HepG2 (cell line): ENCODE data around the gene KIAA1614. TPM values are rescaled to one million over a fixed set of nuclear protein-coding genes. Genes with fewer than 3 reads are reported as not detected.

ENCODE experiments used
- CHD2 ChIP-seq: IDR thresholded peaks from 2 replicates; pipeline ENCODE4 v1.6.1; 2011; ENCODE audit warnings: low read depth, low read length, improper control_type of control experiment
- ETV5 ChIP-seq: IDR thresholded peaks from 2 replicates; pipeline ENCODE4 v1.6.1; 2018; ENCODE audit warnings: missing biosample characterization, missing genetic modification reagents, inconsistent platforms, borderline replicate concordance
- KDM6A ChIP-seq: IDR thresholded peaks from 2 replicates; pipeline ENCODE4 v1.6.1; 2016; ENCODE audit warnings: low read depth
- MED1 ChIP-seq: sonication (generic); formaldehyde crosslinking; IDR thresholded peaks from 2 replicates; pipeline ENCODE4 v1.4.0; 2020; ENCODE audit warnings: missing genetic modification reagents
- MEF2D ChIP-seq: sonication (generic); formaldehyde crosslinking; IDR thresholded peaks from 2 replicates; pipeline ENCODE4 v1.5.1; 2020; ENCODE audit warnings: mild to moderate bottlenecking, missing genetic modification reagents
- MTF1 ChIP-seq: sonication (generic); formaldehyde crosslinking; IDR thresholded peaks from 2 replicates; pipeline ENCODE4 v1.5.0; 2020; ENCODE audit warnings: missing genetic modification reagents
- NR2F6 ChIP-seq, 2 experiments: IDR thresholded peaks; 2 replicates each; pipeline ENCODE4 v1.6.1; 2016; ENCODE audit warnings: antibody characterized with exemption in 1 of 2, mild to moderate bottlenecking in 1 of 2
- PAXIP1 ChIP-seq: sonication (generic); formaldehyde crosslinking; conservative IDR thresholded peaks from 2 replicates; pipeline ENCODE4 v1.4.0; 2020; ENCODE audit warnings: mild to moderate bottlenecking, missing genetic modification reagents, moderate library complexity
- SOX6 ChIP-seq, 2 experiments: fragments of 450-650 bp in 1 of 2; sonication (generic) in 1 of 2; formaldehyde crosslinking in 1 of 2; IDR thresholded peaks; 2 replicates each; pipeline versions ENCODE4 v1.4.0 to v1.6.1; 2017 to 2020; ENCODE audit warnings: antibody characterized with exemption in 1 of 2, mild to moderate bottlenecking in 1 of 2, missing genetic modification reagents in 1 of 2
- UBTF ChIP-seq: sonication (generic); formaldehyde crosslinking; IDR thresholded peaks from 2 replicates; pipeline ENCODE4 v1.4.0; 2020; ENCODE audit warnings: mild to moderate bottlenecking, missing genetic modification reagents
- ZBTB46 ChIP-seq: sonication (generic); formaldehyde crosslinking; IDR thresholded peaks from 2 replicates; pipeline ENCODE4 v1.4.0; 2020; ENCODE audit warnings: mild to moderate bottlenecking, missing genetic modification reagents, borderline replicate concordance
- ZC3H13 ChIP-seq: sonication (generic); formaldehyde crosslinking; IDR thresholded peaks from 2 replicates; pipeline ENCODE4 v1.8.1; 2023; ENCODE audit warnings: mild to moderate bottlenecking, missing genetic modification reagents, moderate library complexity
- ZMYM3 ChIP-seq: sonication (generic); formaldehyde crosslinking; IDR thresholded peaks from 2 replicates; pipeline ENCODE4 v1.5.1; 2020; ENCODE audit warnings: mild to moderate bottlenecking, missing genetic modification reagents
- ZNF343 ChIP-seq: sonication (generic); formaldehyde crosslinking; IDR thresholded peaks from 2 replicates; pipeline ENCODE4 v1.4.0; 2020; ENCODE audit warnings: mild to moderate bottlenecking, missing genetic modification reagents
- ZNF609 ChIP-seq: sonication (generic); formaldehyde crosslinking; IDR thresholded peaks from 2 replicates; pipeline ENCODE4 v1.4.0; 2020; ENCODE audit warnings: mild to moderate bottlenecking, missing genetic modification reagents, borderline replicate concordance
- ZNF703 ChIP-seq: sonication (generic); formaldehyde crosslinking; IDR thresholded peaks from 2 replicates; pipeline ENCODE4 v1.5.1; 2020; ENCODE audit warnings: missing genetic modification reagents, mild to moderate bottlenecking, moderate library complexity, borderline replicate concordance
- ZSCAN12 ChIP-seq: sonication (generic); formaldehyde crosslinking; IDR thresholded peaks from 2 replicates; pipeline ENCODE4 v1.9.0; 2021; ENCODE audit warnings: mild to moderate bottlenecking, missing genetic modification reagents
- polyA plus RNA-seq, 8 experiments: library from polyadenylated mRNA; depleted of rRNA in 3 of 8; stranded (reverse) in 7 of 8; unstranded in 1 of 8; fragments of >200 nt; fragmentation: Illumina TruSeq in 4 of 8; extraction: Trizol in 4 of 8; gene quantifications; 2 replicates each; pipeline versions ENCODE4 v1.2.1 to v1.2.3, GENCODE V29; 2011 to 2016; ENCODE audit warnings: low read depth in 4 of 8, missing spikeins in 1 of 8, mixed read lengths in 1 of 8; ENCODE audit not compliant: insufficient read depth in 1 of 8
- total RNA-seq, 5 experiments: library from RNA; depleted of rRNA; stranded (reverse); fragments of >200 nt; fragmentation: Illumina TruSeq; extraction: Trizol; gene quantifications; 2 replicates each; pipeline ENCODE4 v1.2.3, GENCODE V29; 2016; ENCODE audit warnings: low read depth in 1 of 5

Gene KIAA1614
- total and polyA plus RNA-seq, 2 of the 13 experiments (the other 11 are each of a cell fraction or from before 2014, with no cell fraction given), result 0.15 to 0.77 TPM

- TF ChIP-seq ZBTB46 (no peak), ZSCAN12 (CRISPR knock-in tag) (no peak), PAXIP1 (CRISPR knock-in tag) (peak; percentile 92), ZNF609 (CRISPR knock-in tag) (peak; percentile 66), ZMYM3 (peak; percentile 56; the same call in 1 of the 2 replicates), MED1 (CRISPR knock-in tag) (peak; percentile 71; the same call in 1 of the 2 replicates), CHD2 (peak; percentile 60; the same call in 1 of the 2 replicates), MTF1 (CRISPR knock-in tag) (no peak), NR2F6 (IDR thresholded peaks at IDR 0.05) (peak; percentile 61), NR2F6 (CRISPR knock-in tag; IDR thresholded peaks at IDR 0.05) (peak; percentile 78), KDM6A (peak; percentile 73), UBTF (CRISPR knock-in tag) (peak; percentile 69), ZNF703 (CRISPR knock-in tag) (peak; percentile 25; the same call in 1 of the 2 replicates), MEF2D (CRISPR knock-in tag) (no peak), ETV5 (CRISPR knock-in tag) (peak; percentile 45; the same call in 1 of the 2 replicates), ZNF343 (CRISPR knock-in tag) (peak; percentile 82; the same call in 1 of the 2 replicates), ZC3H13 (no peak), SOX6 (IDR thresholded peaks at IDR 0.05) (no peak), SOX6 (CRISPR knock-in tag; IDR thresholded peaks at IDR 0.05) (peak; percentile 84)
These were observed 12.9 kb downstream of the KIAA1614 start (continued) for GRCh38 chr1:180925471-180926051.
